A673 (cell line): ENCODE measurements around the gene FAAH2.

Experiments
- CTCF ChIP-seq: fragments of 300-800, 200-600 bp; sonication (generic); conservative IDR thresholded peaks from 2 replicates; pipeline ENCODE4 v1.5.1; 2017; ENCODE audit warnings: low read depth, mild to moderate bottlenecking, antibody characterized with exemption, low read length, moderate library complexity, mixed read lengths
- EZH2 ChIP-seq: fragments of 200-600 bp; sonication (generic); IDR thresholded peaks from 2 replicates; pipeline ENCODE4 v1.6.1; 2017; ENCODE audit warnings: borderline replicate concordance, low read depth, mild to moderate bottlenecking, mixed read lengths, antibody characterized with exemption, low read length; ENCODE audit not compliant: poor library complexity, severe bottlenecking

GRCh38 chrX:57445832-57446231, 159.3 kb downstream of the FAAH2 start:
- no peak for TF ChIP-seq CTCF
- TF ChIP-seq EZH2: no peak
